Smooth muscle cell (in vitro differentiated cells): Measurements from ENCODE around the gene PTK6. TPM values are rescaled to one million over a fixed set of nuclear protein-coding genes. Genes with fewer than 3 reads are reported as not detected.

Experiments used
- DNase-seq: peaks from one replicate; lab custom pipeline; 2025; ENCODE audit not compliant: unreplicated experiment; lab: John Stamatoyannopoulos, UW
- H2AFZ ChIP-seq: fragments of 200-600 bp; sonication (generic); 2 replicates; pipeline ENCODE4 v1.6.0; 2016; ENCODE audit warnings: antibody characterized with exemption, low read depth, mild to moderate bottlenecking
- H3F3A ChIP-seq: fragments of 200-600 bp; sonication (generic); 2 replicates; pipeline ENCODE4 v1.6.0; 2017; ENCODE audit warnings: antibody characterized with exemption, low read depth
- H3K27ac ChIP-seq: fragments of 200-600 bp; sonication (generic); 2 replicates; pipeline ENCODE4 v1.5.1; 2016; ENCODE audit warnings: low read depth, mild to moderate bottlenecking
- H3K27me3 ChIP-seq: fragments of 200-600 bp; sonication (generic); 2 replicates; pipeline ENCODE4 v1.6.1; 2016; ENCODE audit warnings: low read depth, mild to moderate bottlenecking
- H3K36me3 ChIP-seq: fragments of 200-600 bp; sonication (generic); 2 replicates; pipeline ENCODE4 v1.5.1; 2016; ENCODE audit warnings: low read depth
- H3K4me1 ChIP-seq: fragments of 200-600 bp; sonication (generic); 2 replicates; pipeline ENCODE4 v1.5.1; 2016; ENCODE audit warnings: low read depth
- H3K4me2 ChIP-seq: fragments of 200-600 bp; sonication (generic); 2 replicates; pipeline ENCODE4 v1.6.0; 2016; ENCODE audit warnings: mild to moderate bottlenecking
- H3K4me3 ChIP-seq: fragments of 200-600 bp; sonication (generic); 2 replicates; pipeline ENCODE4 v1.5.1; 2016; ENCODE audit warnings: mild to moderate bottlenecking
- H3K79me2 ChIP-seq: fragments of 200-600 bp; sonication (generic); 2 replicates; pipeline ENCODE4 v1.6.0; 2016; ENCODE audit warnings: low read depth, mild to moderate bottlenecking
- H3K9ac ChIP-seq: fragments of 200-600 bp; sonication (generic); 2 replicates; pipeline ENCODE4 v1.6.0; 2016; ENCODE audit warnings: low read depth
- H3K9me3 ChIP-seq: fragments of 200-600 bp; sonication (generic); replicated peaks from 2 replicates; pipeline ENCODE4 v1.5.1; 2016; ENCODE audit warnings: low read depth
- H4K20me1 ChIP-seq: fragments of 200-600 bp; sonication (generic); 2 replicates; pipeline ENCODE4 v1.6.0; 2016; ENCODE audit warnings: low read depth
- WGBS: methylation state at CpG from one replicate; pipeline ENCODE4 v1.1.7; 2016; ENCODE audit warnings: low lambda C conversion rate; 5-methylcytosine and 5-hydroxymethylcytosine counted together
- polyA plus RNA-seq: library from polyadenylated mRNA; unstranded; fragments of >200 nt; fragmentation: Nextera tagmentation; extraction: Ambion mirVana; gene quantifications from 2 replicates; pipeline ENCODE4 v1.2.1, GENCODE V29; 2016
- total RNA-seq: library from RNA; depleted of rRNA; stranded (reverse); fragments of >200 nt; gene quantifications from 2 replicates; pipeline ENCODE4 v1.2.3, GENCODE V29; 2014
- TF ChIP-seq, protein P1 (sequence below): fragments of 200-600 bp; sonication (generic); IDR thresholded peaks from 2 replicates; pipeline ENCODE4 v1.5.1; 2017; ENCODE audit warnings: borderline replicate concordance, mild to moderate bottlenecking, antibody characterized with exemption; ENCODE audit not compliant: insufficient read depth, poor library complexity, severe bottlenecking

PTK6 gene
- total and polyA plus RNA-seq, 2 experiments from 2014 or later, result 0.05 TPM; not detected in 1

DNA sequence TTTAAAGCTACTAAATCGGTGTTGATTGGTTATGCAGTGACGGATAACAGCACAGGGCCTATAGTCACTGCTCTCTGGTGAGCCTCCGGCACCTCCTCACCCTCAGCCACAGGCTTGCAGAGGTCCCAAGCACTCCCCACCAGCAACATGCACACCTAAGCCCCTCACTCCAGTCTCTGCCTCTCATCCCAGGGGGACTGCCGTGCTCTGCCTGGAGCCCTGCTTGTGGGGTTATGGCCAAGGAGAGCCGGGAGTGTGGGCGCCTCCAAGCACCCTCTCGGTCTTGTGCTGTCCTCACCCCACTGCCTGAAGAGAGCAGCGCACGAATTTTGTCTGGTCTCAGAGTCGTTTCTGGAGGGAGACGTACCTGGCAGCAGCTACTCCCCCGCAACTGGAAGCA is 31.5 kb downstream of the PTK6 start:
- 94% methylated on average over 12 of the region's 12 CpGs for WGBS
- no peak overlapping the region for H2AFZ ChIP-seq
- no peaks in the 10 kb centered on the region for H3K36me3 ChIP-seq
- TF ChIP-seq, protein P1, sequence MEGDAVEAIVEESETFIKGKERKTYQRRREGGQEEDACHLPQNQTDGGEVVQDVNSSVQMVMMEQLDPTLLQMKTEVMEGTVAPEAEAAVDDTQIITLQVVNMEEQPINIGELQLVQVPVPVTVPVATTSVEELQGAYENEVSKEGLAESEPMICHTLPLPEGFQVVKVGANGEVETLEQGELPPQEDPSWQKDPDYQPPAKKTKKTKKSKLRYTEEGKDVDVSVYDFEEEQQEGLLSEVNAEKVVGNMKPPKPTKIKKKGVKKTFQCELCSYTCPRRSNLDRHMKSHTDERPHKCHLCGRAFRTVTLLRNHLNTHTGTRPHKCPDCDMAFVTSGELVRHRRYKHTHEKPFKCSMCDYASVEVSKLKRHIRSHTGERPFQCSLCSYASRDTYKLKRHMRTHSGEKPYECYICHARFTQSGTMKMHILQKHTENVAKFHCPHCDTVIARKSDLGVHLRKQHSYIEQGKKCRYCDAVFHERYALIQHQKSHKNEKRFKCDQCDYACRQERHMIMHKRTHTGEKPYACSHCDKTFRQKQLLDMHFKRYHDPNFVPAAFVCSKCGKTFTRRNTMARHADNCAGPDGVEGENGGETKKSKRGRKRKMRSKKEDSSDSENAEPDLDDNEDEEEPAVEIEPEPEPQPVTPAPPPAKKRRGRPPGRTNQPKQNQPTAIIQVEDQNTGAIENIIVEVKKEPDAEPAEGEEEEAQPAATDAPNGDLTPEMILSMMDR, result no peak
- H3K27me3 ChIP-seq, result no peaks in the 10 kb centered on the region
- no peak overlapping the region for H3K9ac ChIP-seq
- H4K20me1 ChIP-seq, result no peaks in the 10 kb centered on the region
- no peak overlapping the region for H3K27ac ChIP-seq
- no peaks in the 10 kb centered on the region for H3K79me2 ChIP-seq
- H3K4me1 ChIP-seq, result no peaks in the 10 kb centered on the region
- H3F3A ChIP-seq, result no peaks in the 10 kb centered on the region
- no peak for DNase-seq
- H3K4me3 ChIP-seq, result no peak overlapping the region
- H3K9me3 ChIP-seq, result no peaks in the 10 kb centered on the region
- H3K4me2 ChIP-seq, result no peak overlapping the region

DNA sequence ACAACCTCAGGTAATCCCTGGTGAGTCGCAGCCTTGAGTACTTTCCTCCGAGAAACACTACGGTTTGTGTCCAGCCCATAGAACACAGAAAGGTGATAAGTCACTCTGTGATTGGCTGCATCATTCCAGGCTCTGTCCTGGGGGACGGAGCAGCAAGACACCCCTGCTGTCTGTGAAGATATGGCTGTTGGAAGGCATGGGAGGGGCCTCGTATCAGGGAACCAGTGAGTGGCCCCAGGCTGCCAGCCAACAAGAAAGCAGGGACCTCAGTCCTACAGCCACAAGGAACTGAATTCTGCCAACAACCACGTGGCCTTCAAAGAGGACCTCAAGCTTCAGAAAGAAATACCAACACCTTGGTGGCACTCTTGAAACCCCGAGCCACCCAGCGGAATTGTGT is 31.9 kb downstream of the PTK6 start:
- 88% methylated on average over 8 of the region's 8 CpGs for WGBS
- no peak overlapping the region for H2AFZ ChIP-seq
- no peaks in the 10 kb centered on the region for H4K20me1 ChIP-seq

DNA sequence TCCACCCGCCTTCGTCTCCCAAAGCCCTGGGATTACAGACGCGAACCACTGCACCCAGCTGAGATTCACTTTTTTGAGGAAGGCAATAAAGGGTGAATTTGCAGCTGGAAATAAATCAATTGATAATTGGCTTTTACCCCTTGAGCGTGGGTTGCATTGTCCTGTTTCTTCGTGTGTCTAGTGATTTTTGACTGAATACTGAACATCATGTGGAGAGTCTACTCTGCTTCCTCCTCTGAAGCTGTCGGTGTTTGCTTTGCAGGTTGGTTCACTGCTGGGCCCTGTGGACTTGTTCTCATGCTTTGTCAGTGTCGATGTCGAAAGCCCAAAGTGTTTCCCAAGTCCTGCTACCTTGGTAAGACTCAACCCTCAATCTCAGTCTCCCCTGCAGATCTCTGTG is 32.5 kb downstream of the PTK6 start:
- H4K20me1 ChIP-seq, result no peaks in the 10 kb centered on the region
- no peaks in the 10 kb centered on the region for H3K9me3 ChIP-seq
- no peaks in the 10 kb centered on the region for H3K4me1 ChIP-seq
- DNase-seq, result no peak
- no peak overlapping the region for H3K27ac ChIP-seq
- no peaks in the 10 kb centered on the region for H3K36me3 ChIP-seq
- TF ChIP-seq, protein P1, result no peak
- H3K9ac ChIP-seq, result no peak overlapping the region
- no peak overlapping the region for H2AFZ ChIP-seq
- H3K4me3 ChIP-seq, result no peak overlapping the region
- H3F3A ChIP-seq, result no peaks in the 10 kb centered on the region
- H3K79me2 ChIP-seq, result no peaks in the 10 kb centered on the region
- H3K27me3 ChIP-seq, result peaks cover 6% of the 10 kb centered on the region
- H3K4me2 ChIP-seq, result no peak overlapping the region
- 91% methylated on average over 9 of the region's 9 CpGs for WGBS

More for the DNA sequence above, 31.9 kb downstream of the PTK6 start:
- Histone ChIP-seq H3K4me2 (no peak overlapping the region), H3K4me1 (no peaks in the 10 kb centered on the region), H3K9me3 (no peaks in the 10 kb centered on the region), H3K27ac (no peak overlapping the region), H3K9ac (no peak overlapping the region), H3K4me3 (no peak overlapping the region), H3K79me2 (no peaks in the 10 kb centered on the region), H3F3A (no peaks in the 10 kb centered on the region), H3K36me3 (no peaks in the 10 kb centered on the region), H3K27me3 (no peaks in the 10 kb centered on the region)
- TF ChIP-seq, protein P1, result no peak
- no peak for DNase-seq

DNA sequence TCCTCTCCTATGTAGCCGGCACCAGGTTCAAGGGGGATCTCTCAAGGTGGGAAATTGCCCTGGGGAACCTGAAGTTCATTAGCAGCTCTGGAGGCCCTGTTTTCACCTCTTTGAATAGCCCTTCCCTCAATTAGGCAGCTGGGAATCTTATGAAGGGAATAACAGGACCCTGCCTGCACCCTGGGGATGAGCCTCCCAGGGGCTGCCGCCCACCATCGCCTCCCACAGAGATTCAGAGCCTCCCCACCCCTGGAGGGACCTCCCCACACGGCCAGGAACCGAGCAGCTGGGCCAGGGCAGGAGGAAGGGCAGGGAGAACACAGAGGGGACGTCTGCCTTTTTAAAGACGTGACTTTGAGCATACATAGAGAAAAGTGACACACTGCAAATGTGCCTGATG is 33.7 kb downstream of the PTK6 start:
- no peaks in the 10 kb centered on the region for H3F3A ChIP-seq
- H3K4me3 ChIP-seq, result no peak overlapping the region
- H2AFZ ChIP-seq, result no peak overlapping the region
- no peaks in the 10 kb centered on the region for H3K79me2 ChIP-seq
- peaks cover 15% of the 10 kb centered on the region for H3K27me3 ChIP-seq
- H3K4me1 ChIP-seq, result no peaks in the 10 kb centered on the region
- no peak overlapping the region for H3K4me2 ChIP-seq
- TF ChIP-seq, protein P1, result no peak
- H4K20me1 ChIP-seq, result no peaks in the 10 kb centered on the region
- H3K36me3 ChIP-seq, result no peaks in the 10 kb centered on the region
- H3K27ac ChIP-seq, result no peak overlapping the region
- no peak overlapping the region for H3K9ac ChIP-seq
- no peak for DNase-seq
- H3K9me3 ChIP-seq, result no peaks in the 10 kb centered on the region
- WGBS, result 80% methylated on average over 7 of the region's 7 CpGs
